Activated CD8-positive, alpha-beta memory T cell treated with anti-CD3 and anti-CD28 coated beads, Interleukin-2, amount 50 U/mL, for 24 hours (primary cell): ENCODE results near the gene BCAN.

Experiments used
- DNase-seq: peaks from one replicate; pipeline ENCODE4 v3.0.0-alpha.2; 2020; ENCODE audit errors: extremely low read depth

The BCAN gene

GRCh38 chr1:156700736-156701531, 59.0 kb downstream of the BCAN start:
- DNase-seq = no peak

- no peak for DNase-seq
Measured at GRCh38 chr1:156703336-156703735, 61.4 kb downstream of the BCAN start.

GRCh38 chr1:156703741-156704140, 61.8 kb downstream of the BCAN start:
- no peak for DNase-seq

- no peak for DNase-seq
Measured at GRCh38 chr1:156704166-156704711, 62.3 kb downstream of the BCAN start.

GRCh38 chr1:156704930-156705320, 63.0 kb downstream of the BCAN start:
- no peak for DNase-seq

GRCh38 chr1:156705321-156705917, 63.5 kb downstream of the BCAN start, which contains the start of gene CRABP2:
CRABP2 (minus strand) TSS chr1:156705583; CDS start chr1:156705446, 137 bp downstream.
- no peak for DNase-seq

- DNase-seq = peak; percentile 29
Measured at GRCh38 chr1:156705918-156706656, 64.2 kb downstream of the BCAN start.

GRCh38 chr1:156706657-156707416, 64.9 kb downstream of the BCAN start:
- DNase-seq = no peak

GRCh38 chr1:156707417-156708217, 65.7 kb downstream of the BCAN start:
- DNase-seq = no peak

GRCh38 chr1:156708218-156708661, 66.3 kb downstream of the BCAN start:
- no peak for DNase-seq

GRCh38 chr1:156709031-156709430, 67.1 kb downstream of the BCAN start:
- DNase-seq = no peak
